PC-9 (cell line): ENCODE measurements around the gene UTY. TPM values are rescaled to one million over a fixed set of nuclear protein-coding genes. Genes with fewer than 3 reads are reported as not detected.

Source experiments
- BruUV-seq: library from RNA; stranded (reverse); fragments of 400-500 nt; replicated peaks from 2 replicates; lab custom pipeline; 2021; lab: Mats Ljungman, UMichigan
- CTCF ChIA-PET: fragments of 300-600 bp; sonication (Branson Sonifier 250); formaldehyde crosslinking; loops from one replicate; lab custom pipeline; 2022; ENCODE audit warnings: antibody characterized with exemption; lab: Charles Lee
- POLR2A ChIA-PET: fragments of 300-600 bp; sonication (Branson Sonifier 250); formaldehyde crosslinking; loops from one replicate; lab custom pipeline; 2022; ENCODE audit warnings: antibody characterized with exemption; ENCODE audit not compliant: unreplicated experiment; lab: Charles Lee
- DNase-seq, 2 experiments: peaks; one replicate each; pipeline versions ENCODE4 v3.0.0 to v3.0.0-alpha.2; 2015 to 2022; ENCODE audit warnings: mixed read lengths in 1 of 2
- H2AFZ ChIP-seq: fragments of 200-600 bp; sonication (generic); 2 replicates; pipeline ENCODE4 v1.8.1; 2017; ENCODE audit warnings: antibody characterized with exemption
- H3F3A ChIP-seq: fragments of 200-600 bp; sonication (generic); 2 replicates; pipeline ENCODE4 v1.8.1; 2017; ENCODE audit warnings: antibody characterized with exemption, mild to moderate bottlenecking, low read depth; ENCODE audit not compliant: insufficient read depth
- H3K27ac ChIP-seq: fragments of 200-600 bp; sonication (generic); 2 replicates; pipeline ENCODE4 v1.6.1; 2016; ENCODE audit warnings: mixed run types
- H3K27me3 ChIP-seq: fragments of 200-600 bp; sonication (generic); 2 replicates; pipeline ENCODE4 v1.6.1; 2016; ENCODE audit warnings: low read depth, mixed run types; ENCODE audit not compliant: insufficient read depth
- H3K36me3 ChIP-seq: fragments of 200-600 bp; sonication (generic); 2 replicates; pipeline ENCODE4 v1.6.1; 2016; ENCODE audit warnings: low read depth, mixed run types
- H3K4me1 ChIP-seq: fragments of 200-600 bp; sonication (generic); replicated peaks from 2 replicates; pipeline ENCODE4 v1.6.1; 2016; ENCODE audit warnings: mixed run types; ENCODE audit not compliant: insufficient read depth
- H3K4me2 ChIP-seq: fragments of 200-600 bp; sonication (generic); 2 replicates; pipeline ENCODE4 v1.6.1; 2017; ENCODE audit warnings: mixed run types
- H3K4me3 ChIP-seq: fragments of 200-600 bp; sonication (generic); 2 replicates; pipeline ENCODE4 v1.6.1; 2016; ENCODE audit warnings: mixed run types
- H3K79me2 ChIP-seq: fragments of 200-600 bp; sonication (generic); 2 replicates; pipeline ENCODE4 v1.6.1; 2017; ENCODE audit warnings: low read depth, mixed run types
- H3K9me2 ChIP-seq: fragments of 200-600 bp; sonication (generic); 2 replicates; pipeline ENCODE4 v1.8.1; 2017; ENCODE audit warnings: mild to moderate bottlenecking; ENCODE audit not compliant: insufficient read depth
- H3K9me3 ChIP-seq: fragments of 200-600 bp; sonication (generic); 2 replicates; pipeline ENCODE4 v1.8.1; 2016; ENCODE audit warnings: low read depth; ENCODE audit not compliant: insufficient read depth
- H4K20me1 ChIP-seq: fragments of 200-600 bp; sonication (generic); 2 replicates; pipeline ENCODE4 v1.8.1; 2017; ENCODE audit not compliant: insufficient read depth
- CTCF ChIP-seq: fragments of 200-600 bp; sonication (generic); conservative IDR thresholded peaks from 2 replicates; pipeline ENCODE4 v1.6.1; 2017; ENCODE audit warnings: mixed run types, antibody characterized with exemption, mild to moderate bottlenecking, moderate library complexity
- EZH2 ChIP-seq: fragments of 200-600 bp; sonication (generic); IDR thresholded peaks from 2 replicates; pipeline ENCODE4 v1.8.0; 2017; ENCODE audit warnings: antibody characterized with exemption, low read depth
- intact Hi-C: fragments of 100-400 bp; cut with micrococcal nuclease; formaldehyde crosslinking; loops from one replicate; pipeline ENCODE4 v1.10.0; 2022; ENCODE audit not compliant: unreplicated experiment
- total RNA-seq: library from RNA; stranded (reverse); gene quantifications from 2 replicates; pipeline ENCODE4 v1.2.3, GENCODE V29; 2021

Gene UTY
- total RNA-seq, 1 experiment from 2014 or later, result not detected

DNA sequence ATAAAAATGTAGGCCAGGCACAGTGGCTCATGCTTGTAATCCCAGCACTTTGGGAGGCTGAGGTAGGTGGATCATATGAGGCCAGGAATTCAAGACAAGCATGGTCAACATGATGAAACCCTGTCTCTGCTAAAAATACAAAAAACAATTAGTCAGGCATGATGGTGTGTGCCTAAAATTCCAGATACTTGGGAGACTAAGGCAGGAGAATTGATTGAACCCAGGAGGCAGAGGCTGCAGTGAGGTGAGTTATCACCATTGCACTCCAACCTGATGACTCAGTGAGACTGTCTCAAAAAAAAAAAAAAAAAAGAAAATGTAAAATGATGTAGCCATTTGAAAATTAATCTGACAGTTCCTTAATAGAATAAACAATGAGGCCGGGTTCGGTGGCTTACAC is 171.9 kb downstream of the UTY start:
- H3F3A ChIP-seq, result no peaks in the 10 kb centered on the region
- H2AFZ ChIP-seq, result no peak overlapping the region
- H3K36me3 ChIP-seq, result no peaks in the 10 kb centered on the region
- CTCF ChIA-PET, result no interaction called here
- BruUV-seq, result no TSS peak
- H4K20me1 ChIP-seq, result no peaks in the 10 kb centered on the region
- intact Hi-C loops, result no loop called here
- POLR2A ChIA-PET, result no interaction called here
- H3K4me3 ChIP-seq, result no peak overlapping the region
- no peak for DNase-seq
- H3K79me2 ChIP-seq, result no peaks in the 10 kb centered on the region
- no peaks in the 10 kb centered on the region for H3K9me3 ChIP-seq
- H3K27ac ChIP-seq, result no peak overlapping the region
- no peaks in the 10 kb centered on the region for H3K9me2 ChIP-seq
- H3K4me1 ChIP-seq, result no peaks in the 10 kb centered on the region
- no peak overlapping the region for H3K4me2 ChIP-seq
- no peak for TF ChIP-seq EZH2
- no peak for TF ChIP-seq CTCF
- H3K27me3 ChIP-seq, result no peaks in the 10 kb centered on the region

GRCh38 chrY:13300795-13301194 is 179.0 kb downstream of the UTY start:
- H4K20me1 ChIP-seq, result no peaks in the 10 kb centered on the region
- no peaks in the 10 kb centered on the region for H3K9me2 ChIP-seq
- POLR2A ChIA-PET, result no interaction called here
- H3K27ac ChIP-seq, result no peak overlapping the region
- H2AFZ ChIP-seq, result no peak overlapping the region
- no peaks in the 10 kb centered on the region for H3K9me3 ChIP-seq
- DNase-seq, result no peak
- H3F3A ChIP-seq, result no peaks in the 10 kb centered on the region
- intact Hi-C loops, result no loop called here
- no peak overlapping the region for H3K4me3 ChIP-seq
- H3K4me1 ChIP-seq, result no peaks in the 10 kb centered on the region
- BruUV-seq, result no TSS peak
- H3K79me2 ChIP-seq, result no peaks in the 10 kb centered on the region
- no peaks in the 10 kb centered on the region for H3K27me3 ChIP-seq
- TF ChIP-seq EZH2 (no peak), CTCF (no peak)
- no peak overlapping the region for H3K4me2 ChIP-seq
- CTCF ChIA-PET, result no interaction called here
- H3K36me3 ChIP-seq, result no peaks in the 10 kb centered on the region

GRCh38 chrY:13299411-13299810 is 180.4 kb downstream of the UTY start:
- Histone ChIP-seq H3K79me2 (no peaks in the 10 kb centered on the region), H3K9me3 (no peaks in the 10 kb centered on the region), H3K27ac (no peak overlapping the region), H3K4me2 (no peak overlapping the region), H3F3A (no peaks in the 10 kb centered on the region), H2AFZ (no peak overlapping the region), H3K9me2 (no peaks in the 10 kb centered on the region), H4K20me1 (no peaks in the 10 kb centered on the region), H3K36me3 (no peaks in the 10 kb centered on the region), H3K4me1 (no peaks in the 10 kb centered on the region), H3K4me3 (no peak overlapping the region), H3K27me3 (no peaks in the 10 kb centered on the region)
- TF ChIP-seq EZH2 (no peak), CTCF (no peak)
- no TSS peak for BruUV-seq
- intact Hi-C loops, result no loop called here
- POLR2A ChIA-PET, result no interaction called here
- CTCF ChIA-PET, result no interaction called here
- no peak for DNase-seq
